Right atrium auricular region (tissue), 2 donors: Measurements from ENCODE around the gene ZNF778. TPM values are rescaled to one million over a fixed set of nuclear protein-coding genes. Genes with fewer than 3 reads are reported as not detected.

Source experiments
- DNase-seq: peaks from one replicate; pipeline ENCODE4 v3.0.0-alpha.2; 2019; ENCODE audit warnings: low spot score
- H3K27ac ChIP-seq, 2 donors: fragments of 200-600 bp; sonication (generic); 1 replicate in 1 of 2; 2 replicates in 1 of 2; pipeline ENCODE4 v1.5.1; 2016 to 2019
- H3K27me3 ChIP-seq, 2 donors: fragments of 200-600 bp; sonication (generic); one replicate each; pipeline versions ENCODE4 v1.5.1 to v1.6.0; 2017 to 2019
- H3K36me3 ChIP-seq: fragments of 200-600 bp; sonication (generic); one replicate; pipeline ENCODE4 v1.5.1; 2016
- H3K4me1 ChIP-seq, 2 donors: fragments of 200-600 bp; sonication (generic); one replicate each; pipeline versions ENCODE4 v1.5.1 to v1.6.0; 2017 to 2019
- H3K4me3 ChIP-seq, 2 donors: fragments of 200-600 bp; sonication (generic); 1 replicate in 1 of 2; 2 replicates in 1 of 2; pipeline ENCODE4 v1.5.1; 2017 to 2019; ENCODE audit warnings: mild to moderate bottlenecking in 1 of 2, moderate library complexity in 1 of 2
- H3K9me3 ChIP-seq, 2 donors: fragments of 200-600 bp; sonication (generic); one replicate each; pipeline ENCODE4 v1.5.1; 2019
- CTCF ChIP-seq, 2 donors: fragments of 200-600 bp; sonication (generic); IDR thresholded peaks; one replicate each; pipeline ENCODE4 v1.5.1; 2019; ENCODE audit warnings: antibody characterized with exemption in 2 of 2
- total RNA-seq, 2 donors: library from RNA; depleted of rRNA; stranded (reverse); fragments of >200 nt; gene quantifications; one replicate each; pipeline ENCODE4 v1.1.0, GENCODE V29; 2016

The ZNF778 gene
- total RNA-seq, 2 donors from 2014 or later = 5.7 to 8.0 TPM

DNA sequence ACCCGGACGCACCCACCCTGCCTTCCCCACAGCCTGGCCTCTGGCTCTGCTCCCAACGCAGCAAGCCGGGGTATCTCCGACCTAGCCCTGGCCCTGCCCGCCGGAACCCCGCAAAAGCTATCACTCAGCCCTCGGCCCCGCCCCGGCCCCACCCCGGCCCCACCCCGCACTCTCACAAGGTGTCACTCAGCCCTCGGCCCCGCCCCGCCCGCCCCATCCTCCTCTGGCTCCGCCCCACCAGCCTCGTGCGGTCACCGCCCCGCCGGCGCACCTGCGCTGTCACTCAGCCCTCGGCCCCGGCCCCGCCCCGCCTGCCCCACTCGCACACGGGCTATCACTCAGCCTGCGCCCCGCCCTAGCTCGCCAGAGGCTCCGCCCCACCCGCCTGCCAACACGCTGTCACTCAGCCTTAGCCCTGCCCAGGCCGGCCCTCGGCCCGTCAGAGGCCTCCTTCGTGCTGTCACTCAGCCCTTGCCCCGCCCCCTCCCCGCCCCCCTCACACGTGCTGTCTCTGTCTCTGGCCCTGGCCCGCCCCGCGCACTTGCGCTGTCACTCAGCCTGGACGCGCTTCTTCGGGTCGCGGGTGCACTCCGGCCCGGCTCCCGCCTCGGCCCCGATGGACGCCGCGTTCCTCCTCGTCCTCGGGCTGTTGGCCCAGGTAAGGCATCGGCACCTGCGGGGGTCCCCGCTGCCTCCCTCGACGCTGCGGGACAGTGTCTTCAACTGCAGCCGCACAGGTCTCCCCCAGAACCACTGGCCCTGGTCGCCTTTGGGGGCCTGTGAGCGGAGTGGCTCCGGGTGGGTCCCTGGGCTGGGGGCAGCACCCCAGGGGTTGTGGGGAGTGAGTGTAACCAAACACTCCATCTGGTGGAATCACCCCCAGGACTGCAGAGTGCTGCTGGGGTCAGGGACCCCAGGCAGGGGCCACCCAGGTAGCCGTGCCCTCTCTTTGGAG, 46.0 kb upstream of the ZNF778 start, which contains the start of gene CDH15:
CDH15 (plus strand) TSS at position 533 of the 955 bp plus-strand sequence; CDS start at position 617, 84 bp downstream.
- Histone ChIP-seq H3K27ac (no peak within 1 kb of the TSS), H3K9me3 (no peaks in the 10 kb centered on the region), H3K27me3 (peaks cover 0 to 3% of the 10 kb centered on the region in 2 donors), H3K36me3 (no peaks in the 10 kb centered on the region), H3K4me1 (peaks cover 0 to 28% of the 10 kb centered on the region in 2 donors), H3K4me3 (peak within 1 kb of the TSS; percentile 28 to 43)
- no peak for TF ChIP-seq CTCF (IDR thresholded peaks at IDR 0.05)
- DNase-seq = peak; percentile 84

DNA sequence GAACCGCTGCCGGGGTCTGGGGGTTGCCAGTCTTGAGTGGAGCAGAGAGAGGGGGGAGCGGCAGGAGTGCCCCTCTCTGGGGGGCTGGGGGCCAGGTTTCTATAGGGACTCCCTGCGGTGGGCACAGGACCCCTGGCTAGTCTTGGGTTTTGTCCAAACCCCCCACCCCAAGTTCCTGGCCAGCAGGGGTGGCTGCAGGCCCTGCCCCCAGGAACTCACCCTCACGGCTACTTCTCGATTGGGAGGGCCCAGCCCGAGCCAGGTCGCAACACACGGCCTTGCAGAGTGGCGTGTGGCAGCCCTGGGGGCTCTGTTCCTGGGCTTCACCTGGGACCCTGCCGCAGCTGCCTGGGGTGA, 45.4 kb upstream of the ZNF778 start:
- no peak for TF ChIP-seq CTCF (IDR thresholded peaks at IDR 0.05)
- H3K9me3 ChIP-seq = no peaks in the 10 kb centered on the region
- no peaks in the 10 kb centered on the region for H3K36me3 ChIP-seq
- DNase-seq = no peak
- peaks cover 0 to 3% of the 10 kb centered on the region in 2 donors for H3K27me3 ChIP-seq
- no peak overlapping the region for H3K4me3 ChIP-seq
- H3K27ac ChIP-seq = no peak overlapping the region
- peaks cover 0 to 24% of the 10 kb centered on the region in 2 donors for H3K4me1 ChIP-seq

GRCh38 chr16:89172528-89173173, 44.9 kb upstream of the ZNF778 start:
- Histone ChIP-seq H3K27me3 (peaks cover 0 to 3% of the 10 kb centered on the region in 2 donors), H3K36me3 (no peaks in the 10 kb centered on the region), H3K27ac (no peak overlapping the region), H3K4me1 (peaks cover 0 to 19% of the 10 kb centered on the region in 2 donors), H3K9me3 (no peaks in the 10 kb centered on the region), H3K4me3 (no peak overlapping the region)
- no peak for TF ChIP-seq CTCF (IDR thresholded peaks at IDR 0.05)
- no peak for DNase-seq

GRCh38 chr16:89173174-89173921, 44.2 kb upstream of the ZNF778 start:
- Histone ChIP-seq H3K4me1 (peaks cover 0 to 18% of the 10 kb centered on the region in 2 donors), H3K9me3 (no peaks in the 10 kb centered on the region), H3K36me3 (no peaks in the 10 kb centered on the region), H3K27me3 (peaks cover 0 to 3% of the 10 kb centered on the region in 2 donors), H3K4me3 (no peak overlapping the region), H3K27ac (no peak overlapping the region)
- DNase-seq = no peak
- TF ChIP-seq CTCF (IDR thresholded peaks at IDR 0.05) = no peak

GRCh38 chr16:89174055-89174827, 43.3 kb upstream of the ZNF778 start:
- no peak overlapping the region for H3K4me3 ChIP-seq
- H3K36me3 ChIP-seq = no peaks in the 10 kb centered on the region
- DNase-seq = no peak
- H3K9me3 ChIP-seq = no peaks in the 10 kb centered on the region
- TF ChIP-seq CTCF (IDR thresholded peaks at IDR 0.05) = no peak
- H3K27ac ChIP-seq = no peak overlapping the region
- peaks cover 0 to 3% of the 10 kb centered on the region in 2 donors for H3K27me3 ChIP-seq
- H3K4me1 ChIP-seq = peaks cover 0 to 18% of the 10 kb centered on the region in 2 donors
